ENCODE results near the gene TRAK1.

TRAK1 gene

DNA sequence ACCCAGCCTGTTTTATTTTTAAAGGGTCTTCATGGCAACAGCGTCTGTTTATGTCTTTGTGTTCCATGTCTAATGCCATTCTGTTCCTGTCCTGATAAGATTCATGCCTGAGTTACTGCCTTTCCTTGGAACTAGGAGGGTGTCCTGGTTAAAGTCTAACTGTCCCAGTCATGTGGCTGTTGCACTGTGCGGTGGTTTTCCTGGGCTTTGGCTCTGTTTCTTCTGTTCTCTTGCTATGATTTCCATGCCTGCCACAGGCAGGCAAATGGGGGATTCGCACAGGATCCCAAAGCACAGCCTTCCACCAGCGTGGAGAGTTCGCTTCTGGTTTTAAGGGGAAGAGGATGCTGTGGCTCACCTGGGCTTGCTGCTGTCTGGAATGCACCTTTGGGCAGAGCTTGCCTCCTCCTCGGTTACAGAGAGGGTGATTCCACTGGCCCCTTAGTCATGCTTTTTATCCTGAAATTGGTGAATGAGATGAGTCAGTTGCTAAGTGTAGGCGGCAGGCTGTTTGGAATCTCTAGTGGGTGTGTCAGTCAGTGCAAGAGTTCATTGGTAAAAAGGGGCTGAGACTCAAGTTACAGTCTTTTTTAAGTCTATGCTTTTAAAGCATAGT is 88.1 kb downstream of the TRAK1 start:
- peak in 2 of 14 donors; percentile 30 to 61 for DNase-seq

DNA sequence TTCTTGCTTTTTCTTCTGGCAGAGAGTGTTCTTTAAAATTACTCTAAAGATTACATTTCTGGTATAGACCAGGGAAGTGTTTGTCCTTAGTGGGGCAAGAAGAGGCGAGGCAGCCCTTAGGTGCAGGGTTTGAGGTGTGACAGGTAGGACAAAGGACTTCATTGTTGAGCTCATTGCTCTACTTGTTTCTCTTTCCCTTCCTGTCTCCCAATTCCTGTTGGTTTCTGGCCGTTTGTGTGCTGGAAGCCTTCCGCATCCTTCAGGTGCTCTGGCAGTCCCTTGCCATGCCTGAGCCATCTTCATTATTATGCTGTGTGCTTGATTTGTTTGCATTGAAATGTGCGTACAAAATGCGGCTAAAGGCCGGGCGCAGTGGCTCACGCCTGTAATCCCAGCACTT is 89.7 kb downstream of the TRAK1 start:
- no peak for DNase-seq

DNA sequence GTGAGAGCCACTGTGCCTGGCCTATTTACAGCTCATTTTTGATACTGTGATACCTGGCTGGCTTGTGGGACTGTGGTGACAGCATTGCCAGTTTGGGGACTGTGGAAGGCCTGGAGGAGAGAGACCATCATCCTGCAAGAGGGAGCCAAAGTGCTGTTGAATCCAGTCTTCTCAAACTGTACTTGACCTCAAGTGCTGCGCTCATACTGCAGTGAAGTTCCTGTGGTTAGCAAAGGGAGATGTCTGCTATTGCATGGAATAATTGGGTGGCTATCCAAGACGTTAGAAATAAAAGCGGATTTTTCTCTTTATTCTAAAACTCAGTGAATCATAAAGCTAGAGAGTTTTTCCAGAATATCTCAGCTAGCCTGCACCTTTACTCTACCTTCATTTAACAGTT is 91.4 kb downstream of the TRAK1 start:
- DNase-seq: no peak

DNA sequence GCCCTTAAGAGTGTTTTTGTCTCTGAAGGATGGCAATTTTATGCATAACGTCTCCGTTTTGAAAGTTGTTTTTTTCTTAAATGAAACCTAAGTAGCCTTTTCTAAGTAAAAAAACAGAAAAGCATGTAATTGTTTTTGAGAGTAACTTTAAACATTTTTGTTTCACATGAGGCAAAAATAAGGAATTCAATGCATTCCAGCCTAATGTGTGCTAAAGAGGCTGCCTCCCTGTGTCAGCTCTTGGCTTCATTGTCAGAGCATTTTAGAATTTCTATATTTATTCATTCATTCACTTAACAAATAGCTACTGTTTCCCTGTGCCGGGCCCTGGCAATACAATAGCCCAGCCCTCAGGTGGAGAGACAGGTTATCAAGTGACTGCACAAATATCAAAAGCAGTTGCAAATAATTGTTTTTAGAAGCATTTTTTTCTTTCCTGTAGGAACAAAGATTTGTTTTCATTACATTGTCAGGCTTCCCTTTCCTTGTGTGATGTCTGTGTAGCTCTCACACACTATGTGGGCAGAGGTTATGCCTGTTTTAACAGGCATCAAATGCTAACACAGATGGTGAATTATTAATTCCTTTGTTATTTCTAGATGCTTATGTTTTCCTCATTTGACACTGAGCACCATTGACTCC is 93.0 kb downstream of the TRAK1 start:
- no peak for DNase-seq

DNA sequence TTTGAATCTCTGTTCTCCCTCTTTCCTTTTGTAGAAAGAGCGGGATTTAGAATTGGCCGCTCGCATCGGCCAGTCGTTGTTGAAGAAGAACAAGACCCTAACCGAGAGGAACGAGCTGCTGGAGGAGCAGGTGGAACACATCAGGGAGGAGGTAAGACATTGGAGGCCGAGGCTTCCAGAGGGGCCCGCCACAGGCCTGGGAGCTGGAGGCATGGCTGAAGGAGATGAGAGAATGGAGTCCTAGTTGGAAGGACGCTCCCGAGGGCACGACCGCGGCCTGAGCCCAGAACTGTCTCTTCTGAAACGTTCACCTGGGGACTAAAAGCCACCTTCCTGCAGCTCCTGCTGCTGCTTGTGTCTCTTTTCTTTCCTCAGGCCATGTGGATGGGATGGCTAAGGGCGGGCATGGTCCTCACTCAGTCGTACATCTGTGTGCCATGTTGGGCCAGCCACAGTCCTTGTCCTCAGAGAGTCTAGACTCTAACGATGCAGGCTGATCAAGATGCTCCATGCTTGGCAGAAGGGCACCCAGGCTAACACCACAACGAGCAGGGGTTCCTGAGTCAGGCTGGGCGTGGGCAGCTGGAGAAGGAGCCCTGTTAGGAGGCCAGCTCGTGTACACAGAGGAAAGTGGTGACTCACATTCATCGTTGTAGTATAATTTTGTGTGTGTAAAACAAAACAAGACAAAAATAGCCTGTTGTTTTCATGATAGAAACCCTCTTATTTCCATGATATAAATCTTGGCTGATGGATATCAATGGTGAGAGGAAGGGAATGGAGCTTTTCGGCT is 93.7 kb downstream of the TRAK1 start:
- DNase-seq: peak in 1 of 14 donors; percentile 20

DNA sequence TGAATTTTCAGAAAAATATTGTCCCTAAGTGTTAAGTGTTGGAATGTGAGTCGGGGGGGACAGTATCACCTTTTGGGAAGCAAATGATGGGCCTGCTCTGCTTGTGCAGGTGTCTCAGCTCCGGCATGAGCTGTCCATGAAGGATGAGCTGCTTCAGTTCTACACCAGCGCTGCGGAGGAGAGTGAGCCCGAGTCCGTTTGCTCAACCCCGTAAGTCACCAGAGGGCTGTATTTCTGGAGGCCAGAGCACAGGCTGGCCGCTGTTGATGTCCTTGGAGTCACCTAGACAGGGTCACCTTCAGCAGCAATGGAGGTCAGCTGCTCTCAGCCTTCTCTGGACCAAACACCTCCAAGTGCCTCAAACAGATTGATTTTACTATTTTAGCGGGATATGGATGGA is 96.8 kb downstream of the TRAK1 start:
- no peak for DNase-seq

DNA sequence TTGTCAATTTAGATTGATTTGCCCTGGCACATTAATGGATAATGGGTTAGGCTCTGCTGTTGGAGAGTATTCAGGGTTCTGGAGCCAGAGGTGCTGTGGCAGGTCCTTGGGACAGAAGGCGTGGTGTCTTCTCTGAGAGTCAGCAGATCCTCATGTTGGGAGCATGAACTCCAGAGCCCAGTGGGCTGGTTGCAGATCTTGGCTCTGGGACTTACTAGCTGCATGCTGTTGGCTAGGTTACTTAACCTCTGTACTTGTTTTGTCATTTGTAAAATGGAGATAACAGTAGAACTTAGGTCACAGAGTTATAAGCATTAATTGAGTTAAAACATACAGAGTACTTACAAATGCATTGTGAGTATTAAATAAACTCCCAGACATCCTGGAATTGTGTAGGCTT is 97.2 kb downstream of the TRAK1 start:
- no peak for DNase-seq

DNA sequence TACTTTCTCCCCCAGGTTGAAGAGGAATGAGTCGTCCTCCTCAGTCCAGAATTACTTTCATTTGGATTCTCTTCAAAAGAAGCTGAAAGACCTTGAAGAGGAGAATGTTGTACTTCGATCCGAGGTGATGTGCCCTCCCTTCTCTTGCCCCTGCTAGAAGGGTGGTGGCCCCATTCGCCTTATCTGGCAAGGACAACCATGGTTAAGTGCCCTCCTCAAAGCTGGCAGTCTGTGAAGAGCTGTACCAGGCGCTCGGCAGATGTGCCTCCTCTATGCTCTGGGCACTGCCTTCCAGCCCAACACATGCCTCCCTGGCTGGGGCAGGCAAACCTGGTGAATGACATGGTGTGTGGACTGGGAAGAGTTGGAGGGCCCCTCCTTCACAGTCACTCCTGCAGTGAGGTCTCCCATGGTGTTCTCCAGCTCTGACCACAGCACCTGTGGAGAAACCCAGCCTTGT is 97.9 kb downstream of the TRAK1 start:
- DNase-seq: no peak

DNA sequence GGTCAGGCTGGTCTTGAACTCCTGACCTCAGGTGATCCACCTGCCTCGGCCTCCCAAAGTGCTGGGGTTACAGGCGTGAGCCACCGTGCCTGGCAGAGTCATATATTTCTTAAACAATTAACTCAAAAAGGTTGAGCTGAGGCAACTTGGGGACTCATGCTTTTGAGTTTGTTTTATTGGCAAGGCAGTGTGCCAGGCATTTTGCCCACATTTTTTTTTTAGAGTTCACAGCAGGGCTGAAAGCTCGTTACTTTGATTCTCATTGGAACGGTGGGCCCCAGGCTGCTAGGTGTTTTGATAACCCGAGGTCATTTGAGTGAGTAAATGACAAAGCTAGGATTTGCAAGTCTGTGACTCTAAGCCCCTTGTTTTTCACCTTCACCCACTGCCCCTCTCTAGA is 98.6 kb downstream of the TRAK1 start:
- no peak for DNase-seq

DNA sequence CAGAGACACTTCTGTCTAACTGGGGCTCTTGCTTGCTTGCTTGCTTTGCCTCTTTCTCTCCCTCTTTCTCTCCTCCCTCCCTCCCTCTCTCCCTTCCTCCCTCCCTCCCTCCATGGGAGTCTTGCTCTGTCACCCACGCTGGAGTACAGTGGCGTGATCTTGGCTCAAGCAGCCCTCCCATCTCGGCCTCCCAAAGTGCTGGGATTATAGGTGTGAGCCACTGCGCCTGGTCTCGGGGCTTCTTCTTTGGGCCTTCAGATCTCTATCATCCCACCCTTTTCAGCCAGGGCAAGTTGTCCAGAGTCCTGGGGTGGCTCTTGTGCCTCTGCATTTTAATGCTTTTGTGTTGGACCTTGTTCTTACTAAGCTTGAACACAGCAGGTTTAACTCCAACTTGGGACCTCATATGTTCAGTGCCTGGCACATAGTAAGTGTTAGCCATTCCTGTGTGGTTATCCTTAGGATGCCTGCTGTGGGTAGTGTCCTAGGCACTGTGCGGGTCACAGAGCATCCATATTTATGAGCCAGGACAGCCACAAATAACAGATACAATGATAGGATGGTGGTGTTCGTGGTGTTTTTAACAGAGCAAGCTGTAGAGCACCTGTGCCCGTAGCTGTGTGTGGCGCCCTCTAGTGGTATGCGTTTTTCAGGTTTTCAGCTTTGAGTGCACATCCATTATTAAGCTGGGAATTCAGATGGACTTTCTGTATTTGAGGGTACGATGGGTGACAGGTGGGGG is 99.7 kb downstream of the TRAK1 start:
- DNase-seq: peak in 10 of 14 donors; percentile 17 to 64 (median 46)

DNA sequence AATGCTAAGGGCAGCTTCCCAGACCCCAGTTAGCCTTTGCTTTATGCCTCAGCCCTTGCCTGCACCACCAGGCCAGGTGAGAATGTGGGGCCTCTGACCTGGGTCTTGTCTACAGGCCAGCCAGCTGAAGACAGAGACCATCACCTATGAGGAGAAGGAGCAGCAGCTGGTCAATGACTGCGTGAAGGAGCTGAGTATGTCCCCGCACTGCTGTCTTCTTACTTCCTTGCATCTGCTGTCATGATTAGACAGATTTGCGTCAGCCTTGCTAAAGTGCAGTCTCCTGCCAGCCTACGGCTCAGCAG is 100.2 kb downstream of the TRAK1 start:
- DNase-seq: no peak

DNA sequence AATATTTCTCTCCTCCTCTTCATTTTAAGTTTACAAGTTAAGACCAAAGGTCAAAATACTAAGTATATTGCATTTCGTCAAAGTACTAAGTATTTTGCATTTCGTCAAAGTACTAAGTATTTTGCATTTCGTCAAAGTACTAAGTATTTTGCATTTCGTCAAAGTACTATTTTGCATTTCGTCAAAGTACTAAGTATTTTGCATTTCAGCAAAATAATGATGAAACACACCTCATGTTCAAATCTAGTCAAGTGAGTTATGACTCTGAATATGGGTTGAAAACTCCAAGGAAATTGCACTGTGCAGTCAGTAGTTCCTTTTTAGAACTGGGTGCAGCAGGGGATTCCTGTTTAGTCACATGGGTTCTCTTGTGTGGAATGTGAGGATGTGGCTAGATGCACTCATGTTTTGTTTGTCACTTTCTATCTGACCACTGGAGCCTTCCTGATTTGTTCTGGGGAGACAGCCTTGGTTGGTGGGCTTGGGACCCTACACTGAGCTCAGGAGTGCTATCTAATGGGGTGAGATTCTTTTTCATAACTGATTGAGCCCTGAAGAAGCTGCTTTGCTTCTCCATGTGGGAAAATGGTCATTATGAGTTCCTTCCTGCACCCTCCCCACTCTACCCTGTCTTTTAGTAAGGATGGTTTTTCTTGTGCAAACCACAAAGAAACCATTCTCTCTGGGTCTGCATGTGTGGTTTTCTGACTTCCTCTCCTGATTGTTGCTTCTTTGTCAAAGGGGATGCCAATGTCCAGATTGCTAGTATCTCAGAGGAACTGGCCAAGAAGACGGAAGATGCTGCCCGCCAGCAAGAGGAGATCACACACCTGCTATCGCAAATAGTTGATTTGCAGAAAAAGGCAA is 101.4 kb downstream of the TRAK1 start:
- peak in 3 of 14 donors; percentile 13 to 27 (median 21) for DNase-seq

DNA sequence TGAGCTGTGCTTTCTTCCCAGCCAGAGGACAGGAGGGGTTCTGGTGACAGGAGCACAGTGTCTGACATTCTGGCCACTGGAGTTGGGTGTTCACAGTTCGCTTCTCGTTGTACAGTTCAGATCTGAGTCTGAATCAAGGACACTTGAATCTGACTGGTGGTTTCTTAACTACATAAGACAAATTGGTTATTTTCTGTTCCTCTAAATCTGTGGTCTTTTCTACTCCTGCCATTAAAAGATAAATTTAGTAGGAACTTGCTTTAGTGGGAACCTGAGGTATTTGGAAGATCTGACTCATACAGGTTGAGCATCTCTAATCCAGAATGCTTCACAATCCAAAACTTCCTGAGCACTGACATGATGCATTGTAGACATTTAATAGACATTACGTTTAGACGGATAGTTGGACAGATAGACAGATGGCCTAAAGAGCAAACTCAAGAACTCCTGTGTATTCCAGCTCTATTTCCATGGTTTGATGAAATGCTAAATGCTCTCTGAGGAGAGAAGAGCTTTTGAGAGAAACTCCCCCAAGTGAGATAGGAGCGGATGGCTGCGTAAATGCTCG is 103.9 kb downstream of the TRAK1 start:
- no peak for DNase-seq

DNA sequence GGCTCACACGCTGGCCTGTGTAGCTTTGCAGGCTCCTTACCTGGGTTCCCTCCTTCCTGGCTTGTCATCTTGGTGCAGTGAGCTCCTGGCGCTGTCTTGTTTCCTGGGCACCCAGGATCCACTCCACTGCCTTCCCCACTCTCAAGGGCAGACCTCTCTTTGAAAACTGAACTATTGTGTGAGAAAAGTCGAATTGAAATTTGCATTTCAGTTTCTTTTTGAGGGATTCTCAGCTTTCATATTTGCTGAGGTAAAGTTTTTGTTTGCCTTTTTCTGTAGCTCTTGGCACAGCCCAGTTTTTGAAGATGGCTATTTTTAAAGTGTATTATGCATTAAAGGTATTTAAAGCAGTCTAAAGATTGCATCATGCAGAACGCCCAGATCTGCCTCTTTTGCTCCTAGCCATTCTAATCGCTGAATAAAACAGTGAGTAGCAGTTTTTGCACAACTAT is 104.7 kb downstream of the TRAK1 start:
- DNase-seq: no peak

DNA sequence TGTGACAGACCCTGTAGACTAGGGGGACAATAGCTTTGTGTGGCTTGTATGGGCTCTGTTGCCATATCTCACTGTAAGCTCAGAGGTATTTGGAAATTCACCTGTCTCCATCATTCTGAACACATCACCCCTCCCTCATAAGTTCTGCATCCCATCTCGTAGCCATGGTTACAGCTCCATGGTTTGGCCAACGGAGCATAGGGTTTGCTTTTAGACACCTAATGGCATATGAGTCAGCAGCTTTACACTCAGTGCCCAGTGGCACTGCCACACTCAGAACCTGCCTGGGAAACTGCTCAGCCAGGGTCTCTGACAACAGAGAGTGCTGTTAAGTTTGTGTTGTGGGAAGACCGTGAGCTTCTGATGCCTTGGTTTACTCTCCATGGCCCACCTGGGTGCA is 107.6 kb downstream of the TRAK1 start:
- DNase-seq: no peak

DNA sequence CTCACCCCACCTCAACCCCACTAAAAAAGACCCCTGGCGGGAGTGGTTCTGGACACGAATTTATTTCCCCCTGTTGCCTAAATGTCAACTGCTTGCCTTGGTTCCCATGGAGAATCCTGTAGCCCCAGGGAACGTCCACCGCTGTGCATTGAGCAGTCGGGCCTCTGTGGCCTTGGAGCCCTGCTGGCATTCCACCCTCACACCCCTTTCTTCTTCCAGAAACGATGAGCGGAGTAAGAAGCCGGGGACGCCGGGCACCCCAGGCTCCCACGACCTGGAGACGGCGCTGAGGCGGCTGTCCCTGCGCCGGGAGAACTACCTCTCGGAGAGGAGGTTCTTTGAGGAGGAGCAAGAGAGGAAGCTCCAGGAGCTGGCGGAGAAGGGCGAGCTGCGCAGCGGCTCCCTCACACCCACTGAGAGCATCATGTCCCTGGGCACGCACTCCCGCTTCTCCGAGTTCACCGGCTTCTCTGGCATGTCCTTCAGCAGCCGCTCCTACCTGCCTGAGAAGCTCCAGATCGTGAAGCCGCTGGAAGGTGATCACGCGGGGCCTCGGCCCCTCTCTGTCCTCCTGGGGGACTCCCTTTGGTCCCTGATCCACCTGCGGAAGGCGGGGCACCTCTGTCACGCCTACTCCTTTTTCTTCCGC is 111.2 kb downstream of the TRAK1 start:
- no peak for DNase-seq

DNA sequence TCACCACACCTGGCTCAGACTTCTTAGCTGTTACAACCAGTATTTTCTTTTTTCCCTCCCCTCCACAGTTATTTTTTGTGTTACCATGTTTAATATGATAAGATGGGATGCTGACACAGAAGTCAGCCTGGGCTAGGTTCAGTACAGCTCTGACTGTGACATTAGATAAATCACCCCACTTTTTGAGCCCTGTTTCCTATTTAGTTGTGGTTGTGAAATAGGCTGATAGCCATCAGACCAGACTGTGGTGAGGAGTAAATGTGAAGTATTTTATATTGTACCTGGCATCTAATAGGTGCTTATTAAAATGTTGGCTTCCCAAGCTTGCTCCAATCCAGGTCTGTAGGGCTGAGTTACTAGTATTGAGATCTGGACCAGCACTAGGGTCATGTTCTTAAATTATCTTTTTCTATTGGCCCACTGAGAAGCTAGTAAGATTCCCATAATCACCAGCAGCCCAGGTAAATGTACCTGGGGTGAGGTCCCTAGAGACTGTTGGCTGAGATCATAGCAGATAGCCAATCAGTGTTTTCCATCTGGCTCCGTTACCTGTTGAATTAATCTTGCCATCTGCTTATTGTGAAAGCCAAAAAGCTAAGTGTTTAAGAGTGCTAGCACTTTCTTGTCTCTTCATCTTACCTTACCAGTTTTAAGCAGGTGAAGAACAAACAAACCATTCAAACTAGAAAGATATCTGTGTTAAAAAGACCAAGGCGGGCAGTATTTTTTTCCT is 113.9 kb downstream of the TRAK1 start:
- no peak for DNase-seq

DNA sequence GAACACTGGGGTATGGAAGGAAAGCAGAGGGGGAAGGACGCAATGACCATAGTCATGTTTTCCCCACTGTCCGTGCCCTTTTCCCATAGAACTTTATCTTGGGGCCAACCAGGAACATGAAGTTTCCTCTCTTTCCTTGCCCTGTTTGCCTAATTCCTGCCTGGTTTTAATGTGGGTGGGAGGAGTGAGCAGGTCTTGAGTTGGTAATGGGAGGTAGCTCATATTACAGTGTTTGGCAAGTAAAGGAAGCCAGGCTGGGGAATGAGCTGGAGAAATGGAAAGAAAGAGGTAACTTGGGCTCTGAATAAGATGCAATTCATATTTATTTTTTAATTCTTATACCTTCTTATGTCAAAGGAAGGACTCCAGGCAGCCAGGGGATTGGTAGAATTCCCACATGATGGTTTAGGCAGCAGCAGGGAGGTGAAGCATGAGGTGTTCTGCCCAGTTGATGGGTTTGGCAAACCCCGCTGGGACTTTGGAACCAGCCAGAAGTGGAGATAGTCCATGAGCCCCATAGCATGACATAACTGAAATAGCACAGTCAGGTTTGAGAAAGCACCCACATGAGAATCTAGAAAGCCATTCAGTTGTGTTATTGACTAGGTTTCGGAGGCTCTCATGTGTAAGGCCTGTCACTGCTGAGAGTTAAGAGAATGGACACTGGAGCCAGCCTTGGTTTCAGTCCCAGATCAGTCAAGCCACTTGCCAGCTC is 114.8 kb downstream of the TRAK1 start:
- no peak for DNase-seq

DNA sequence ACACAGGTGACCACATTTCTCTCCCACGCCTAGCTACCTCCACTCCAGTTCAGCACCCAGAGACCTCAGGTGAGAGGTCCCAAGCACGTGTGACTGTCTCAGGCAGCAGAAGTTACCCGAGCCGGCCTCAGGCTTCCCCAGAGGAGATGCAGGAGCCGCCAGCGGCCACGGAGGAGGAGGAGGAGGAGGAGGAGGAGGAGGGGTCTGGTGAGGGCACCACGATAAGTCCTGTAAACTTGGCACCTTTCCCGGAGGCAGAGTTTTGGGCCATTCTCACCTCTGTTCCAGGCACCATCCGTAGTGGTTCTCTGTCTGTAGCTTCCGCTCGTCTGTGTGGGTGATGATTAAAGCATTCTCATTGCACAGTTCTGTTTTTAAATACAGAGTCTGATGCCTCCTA is 118.8 kb downstream of the TRAK1 start:
- no peak for DNase-seq

DNA sequence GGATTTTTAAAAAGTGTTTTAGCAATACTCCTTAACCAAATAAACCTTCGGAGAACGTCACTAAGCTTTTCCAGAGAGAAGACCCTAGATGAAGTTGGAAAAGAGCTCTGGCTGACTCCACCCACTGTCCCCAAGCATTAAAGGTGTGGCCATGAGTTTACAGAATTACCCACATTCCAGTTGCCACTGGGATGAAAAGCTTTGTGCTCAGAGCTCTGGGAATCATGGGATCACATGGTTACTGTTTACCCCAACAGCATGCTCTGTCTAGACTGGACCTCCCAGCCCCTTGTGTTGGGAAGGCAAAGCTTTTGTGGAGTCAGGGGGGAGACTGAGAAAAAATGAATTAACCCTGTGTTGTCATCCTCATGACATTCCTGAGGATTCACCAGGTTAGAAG is 119.6 kb downstream of the TRAK1 start:
- no peak for DNase-seq

Data from C1 segment of cervical spinal cord (tissue), 14 donors.